Skeletal muscle tissue (tissue), 4 donors: ENCODE measurements around the gene ZPBP2. TPM values are rescaled to one million over a fixed set of nuclear protein-coding genes. Genes with fewer than 3 reads are reported as not detected.
"Not testable (repeated sequence)": the region's sequence is repeated elsewhere in the genome, so short reads cannot be mapped to it uniquely, and the experiment has no call there.

Experiments
- H3K27ac ChIP-seq: one replicate; pipeline ENCODE4 v1.7.0; 2013; ENCODE audit warnings: mild to moderate bottlenecking, low read depth, low read length, inconsistent platforms
- H3K27me3 ChIP-seq, 3 donors: one replicate each; pipeline ENCODE4 v1.7.0; 2013; ENCODE audit warnings: low read length in 3 of 3; ENCODE audit not compliant: control insufficient read depth in 3 of 3, insufficient read depth in 3 of 3
- H3K36me3 ChIP-seq, 3 donors: one replicate each; pipeline ENCODE4 v1.7.0; 2013; ENCODE audit warnings: low read length in 3 of 3; ENCODE audit not compliant: control insufficient read depth in 3 of 3, insufficient read depth in 3 of 3
- H3K4me1 ChIP-seq, 3 donors: one replicate each; pipeline ENCODE4 v1.7.0; 2013; ENCODE audit warnings: low read length in 3 of 3, mild to moderate bottlenecking in 3 of 3; ENCODE audit not compliant: control insufficient read depth in 3 of 3, insufficient read depth in 3 of 3
- H3K4me3 ChIP-seq, 3 donors: one replicate each; pipeline ENCODE4 v1.7.0; 2013; ENCODE audit warnings: low read length in 3 of 3
- H3K9ac ChIP-seq, 3 donors: one replicate each; pipeline ENCODE4 v1.7.0; 2013; ENCODE audit warnings: low read length in 3 of 3, mild to moderate bottlenecking in 3 of 3, moderate library complexity in 2 of 3, low read depth in 1 of 3
- H3K9me3 ChIP-seq, 3 donors: one replicate each; pipeline ENCODE4 v1.7.0; 2013; ENCODE audit warnings: low read length in 3 of 3; ENCODE audit not compliant: control insufficient read depth in 3 of 3
- total RNA-seq: library from RNA; depleted of rRNA; stranded (reverse); fragments of >200 nt; gene quantifications from one replicate; pipeline ENCODE4 v1.2.3, GENCODE V29; 2014
- donor health status: Osteomylitis.

ZPBP2 gene
- total RNA-seq, 1 donor from 2014 or later: not detected

GRCh38 chr17:39835038-39835786 is 32.8 kb upstream of the ZPBP2 start:
- no peak overlapping the region for H3K27ac ChIP-seq
- H3K9me3 ChIP-seq: peaks cover 0 to 5% (median 0%) of the 10 kb centered on the region in 3 donors
- no peak overlapping the region for H3K4me3 ChIP-seq
- H3K27me3 ChIP-seq: peaks cover 0 to 4% (median 3%) of the 10 kb centered on the region in 3 donors
- H3K4me1 ChIP-seq: no peaks in the 10 kb centered on the region
- H3K36me3 ChIP-seq: no peaks in the 10 kb centered on the region
- no peak overlapping the region for H3K9ac ChIP-seq

- H3K27me3 ChIP-seq: peaks cover 3 to 10% (median 3%) of the 10 kb centered on the region in 3 donors
- no peaks in the 10 kb centered on the region for H3K4me1 ChIP-seq
- peaks cover 0 to 5% (median 0%) of the 10 kb centered on the region in 3 donors for H3K9me3 ChIP-seq
- no peak overlapping the region for H3K27ac ChIP-seq
- H3K36me3 ChIP-seq: no peaks in the 10 kb centered on the region
- no peak overlapping the region for H3K9ac ChIP-seq
- no peak overlapping the region for H3K4me3 ChIP-seq
These were observed 31.9 kb upstream of the ZPBP2 start for GRCh38 chr17:39836117-39836516.

GRCh38 chr17:39838057-39838456 is 29.9 kb upstream of the ZPBP2 start:
- Histone ChIP-seq H3K4me1 (no peaks in the 10 kb centered on the region), H3K36me3 (no peaks in the 10 kb centered on the region), H3K9ac (no peak overlapping the region), H3K9me3 (peaks cover 0 to 5% (median 0%) of the 10 kb centered on the region in 3 donors), H3K27me3 (peaks cover 3 to 11% (median 8%) of the 10 kb centered on the region in 3 donors), H3K4me3 (no peak overlapping the region), H3K27ac (no peak overlapping the region)

GRCh38 chr17:39838784-39839183 is 29.2 kb upstream of the ZPBP2 start:
- Histone ChIP-seq H3K4me3 (no peak overlapping the region), H3K27ac (no peak overlapping the region), H3K9ac (no peak overlapping the region), H3K36me3 (no peaks in the 10 kb centered on the region), H3K9me3 (peaks cover 0 to 5% (median 0%) of the 10 kb centered on the region in 3 donors), H3K27me3 (peaks cover 3 to 11% (median 8%) of the 10 kb centered on the region in 3 donors), H3K4me1 (no peaks in the 10 kb centered on the region)

- H3K36me3 ChIP-seq: no peaks in the 10 kb centered on the region
- H3K9ac ChIP-seq: no peak overlapping the region
- no peak overlapping the region for H3K4me3 ChIP-seq
- no peaks in the 10 kb centered on the region for H3K4me1 ChIP-seq
- no peak overlapping the region for H3K27ac ChIP-seq
- peaks cover 3 to 8% (median 5%) of the 10 kb centered on the region in 3 donors for H3K27me3 ChIP-seq
- H3K9me3 ChIP-seq: peaks cover 0 to 3% (median 0%) of the 10 kb centered on the region in 3 donors
These were observed 26.8 kb upstream of the ZPBP2 start for GRCh38 chr17:39841134-39841683.

GRCh38 chr17:39845052-39845846 is 22.8 kb upstream of the ZPBP2 start:
- Histone ChIP-seq H3K9me3 (no peaks in the 10 kb centered on the region), H3K9ac (no peak overlapping the region), H3K4me1 (no peaks in the 10 kb centered on the region), H3K36me3 (no peaks in the 10 kb centered on the region), H3K27ac (no peak overlapping the region), H3K4me3 (no peak overlapping the region), H3K27me3 (peaks cover 5 to 21% (median 6%) of the 10 kb centered on the region in 3 donors)

- H3K27me3 ChIP-seq: peaks cover 3 to 14% (median 5%) of the 10 kb centered on the region in 3 donors
These were observed 21.8 kb upstream of the ZPBP2 start for GRCh38 chr17:39846205-39846604.

GRCh38 chr17:39848600-39848999 is 19.4 kb upstream of the ZPBP2 start:
- no peak overlapping the region for H3K27ac ChIP-seq
- H3K9me3 ChIP-seq: no peaks in the 10 kb centered on the region
- no peak overlapping the region for H3K4me3 ChIP-seq
- no peaks in the 10 kb centered on the region for H3K4me1 ChIP-seq
- H3K27me3 ChIP-seq: peaks cover 0 to 14% (median 3%) of the 10 kb centered on the region in 3 donors
- no peak overlapping the region for H3K9ac ChIP-seq
- no peaks in the 10 kb centered on the region for H3K36me3 ChIP-seq

More at GRCh38 chr17:39846205-39846604, 21.8 kb upstream of the ZPBP2 start:
- Histone ChIP-seq H3K9me3 (no peaks in the 10 kb centered on the region), H3K27ac (no peak overlapping the region), H3K36me3 (no peaks in the 10 kb centered on the region), H3K4me3 (no peak overlapping the region), H3K4me1 (no peaks in the 10 kb centered on the region), H3K9ac (no peak overlapping the region)

GRCh38 chr17:39850186-39850585 is 17.8 kb upstream of the ZPBP2 start:
- not testable (repeated sequence) for H3K9me3 ChIP-seq
- peaks cover 0 to 14% (median 3%) of the 10 kb centered on the region in 3 donors for H3K27me3 ChIP-seq

More at GRCh38 chr17:39850186-39850585, 17.8 kb upstream of the ZPBP2 start:
- H3K4me3 ChIP-seq, H3K36me3 ChIP-seq, H3K27ac ChIP-seq, H3K9ac ChIP-seq, H3K4me1 ChIP-seq: not testable (repeated sequence)
